Measurements from ENCODE around the gene AGPS.
A peak's percentile ranks its signal among the peaks of the same experiment; 100 is the strongest.
"Not testable (repeated sequence)": the region's sequence is repeated elsewhere in the genome, so short reads cannot be mapped to it uniquely, and the experiment has no call there.

The AGPS gene

DNA sequence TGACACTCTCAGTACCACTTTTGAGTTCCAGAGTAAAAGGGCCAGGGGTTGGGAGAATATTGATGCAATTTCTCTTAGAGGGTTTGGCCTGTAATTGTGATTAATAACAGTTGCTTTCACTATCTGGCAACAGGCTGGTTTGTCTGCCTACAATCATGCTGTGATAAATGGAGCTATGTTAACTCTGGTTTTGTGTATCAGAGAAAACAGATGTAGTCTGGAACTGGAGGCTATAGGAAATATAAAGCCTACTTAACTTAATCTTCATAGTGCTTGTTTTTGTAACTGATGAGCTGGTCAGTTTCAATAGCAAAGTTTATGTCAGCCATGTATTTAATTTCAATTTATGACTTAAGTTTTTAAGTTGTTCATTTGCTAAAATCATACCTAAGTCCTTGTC is 138.0 kb downstream of the AGPS start:
- no peak for DNase-seq (ENCODE audit: low read depth)

DNA sequence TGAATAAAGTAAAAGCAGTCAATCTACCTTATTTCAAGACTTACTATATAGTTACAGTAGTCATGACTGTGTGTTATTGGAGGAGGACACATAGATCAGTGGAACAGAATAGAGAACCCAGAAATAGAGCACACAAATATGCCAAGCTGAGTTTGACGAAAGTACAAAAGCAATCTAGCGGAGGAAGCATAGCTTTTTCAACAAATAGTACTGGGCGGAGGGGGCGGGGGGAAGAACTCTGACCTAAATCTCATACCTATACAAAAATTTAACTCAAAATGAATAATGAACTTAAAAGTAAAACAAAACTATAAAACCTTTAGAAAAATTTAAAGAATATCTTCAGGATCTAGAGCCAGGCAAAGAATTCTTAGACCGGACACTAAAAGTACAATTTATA is 139.1 kb downstream of the AGPS start:
- DNase-seq (ENCODE audit: low read depth), result no peak

DNA sequence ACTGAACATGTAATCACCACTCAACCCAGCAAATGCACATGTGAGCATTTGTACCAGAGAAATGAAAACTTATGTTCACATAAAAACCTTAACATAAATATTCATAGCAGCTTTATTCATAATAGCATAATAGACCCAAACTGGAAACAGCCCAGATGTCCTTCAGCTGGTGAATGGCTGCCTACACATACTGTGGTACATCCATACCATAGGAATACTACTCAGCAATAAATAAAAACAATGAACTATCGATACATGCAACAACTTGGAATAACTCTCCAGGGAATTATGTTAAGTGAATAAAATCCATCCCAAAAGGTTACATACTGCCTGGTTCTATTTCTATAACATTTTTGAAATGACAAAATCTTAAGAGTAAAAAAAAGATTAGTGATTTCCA is 140.0 kb downstream of the AGPS start:
- no peak for DNase-seq (ENCODE audit: low read depth)

DNA sequence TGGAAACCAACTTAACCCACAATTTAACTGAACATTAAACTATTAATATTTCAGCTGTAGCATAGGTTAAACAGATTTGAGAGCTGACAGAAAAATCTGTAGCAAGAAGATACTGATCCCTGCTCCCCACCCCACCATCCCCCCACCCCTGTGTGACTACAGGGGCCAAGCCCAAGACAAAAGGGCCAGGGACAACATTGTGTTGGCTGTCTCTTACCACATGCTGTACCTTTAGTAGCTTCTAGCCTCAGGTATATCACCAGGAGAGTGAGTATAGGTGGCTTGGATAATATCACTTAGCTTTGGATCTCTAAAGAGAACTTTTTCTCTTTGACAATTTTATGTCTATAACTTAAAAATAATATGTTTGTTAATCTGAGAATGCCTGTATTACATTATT is 140.7 kb downstream of the AGPS start:
- DNase-seq (ENCODE audit: low read depth), result no peak

DNA sequence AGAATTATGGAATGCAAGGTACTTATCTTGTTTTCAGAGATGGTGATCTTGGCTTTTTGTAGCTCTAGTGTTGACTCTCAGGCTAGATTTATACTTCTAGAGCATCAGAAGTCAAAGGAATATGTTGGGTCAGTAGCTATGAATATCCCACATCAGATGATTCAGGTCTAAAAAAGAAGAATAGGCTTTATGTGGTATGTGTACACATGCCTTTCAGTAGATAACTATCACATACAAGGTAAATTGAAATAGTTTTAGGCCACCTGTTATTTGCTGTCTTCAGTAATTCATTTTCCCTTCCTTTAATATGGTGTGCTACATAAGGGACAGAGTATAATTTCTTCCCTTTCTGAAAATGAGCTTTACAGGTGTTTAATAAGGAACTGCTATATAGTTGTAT is 142.4 kb downstream of the AGPS start:
- DNase-seq (ENCODE audit: low read depth), result no peak

DNA sequence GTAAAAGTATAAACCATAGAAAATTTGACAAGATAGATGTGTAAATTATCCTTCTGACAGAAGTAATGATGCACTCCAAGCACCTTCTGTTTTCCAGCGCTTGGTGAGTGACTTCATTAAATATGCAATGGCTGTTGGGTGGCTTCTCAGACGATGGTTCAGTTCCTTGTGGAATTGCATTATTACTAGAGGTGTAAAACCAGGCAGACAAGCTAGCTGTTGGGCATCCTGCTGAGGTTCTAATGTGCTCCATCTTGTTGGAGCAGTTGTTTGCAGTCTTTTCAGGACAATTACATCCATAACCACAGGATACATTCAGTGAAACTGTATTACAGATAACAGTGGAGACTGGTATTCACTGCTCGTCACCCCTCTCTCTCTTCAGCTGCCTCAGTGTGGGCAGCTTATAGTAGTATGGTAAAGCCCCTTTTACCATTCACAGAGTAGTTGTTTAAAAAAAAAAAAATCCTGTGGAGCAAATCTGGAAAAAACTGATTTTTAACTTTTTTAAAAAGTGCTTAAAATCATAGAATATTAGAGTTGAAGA is 143.5 kb downstream of the AGPS start:
- no peak for DNase-seq (ENCODE audit: low read depth)

DNA sequence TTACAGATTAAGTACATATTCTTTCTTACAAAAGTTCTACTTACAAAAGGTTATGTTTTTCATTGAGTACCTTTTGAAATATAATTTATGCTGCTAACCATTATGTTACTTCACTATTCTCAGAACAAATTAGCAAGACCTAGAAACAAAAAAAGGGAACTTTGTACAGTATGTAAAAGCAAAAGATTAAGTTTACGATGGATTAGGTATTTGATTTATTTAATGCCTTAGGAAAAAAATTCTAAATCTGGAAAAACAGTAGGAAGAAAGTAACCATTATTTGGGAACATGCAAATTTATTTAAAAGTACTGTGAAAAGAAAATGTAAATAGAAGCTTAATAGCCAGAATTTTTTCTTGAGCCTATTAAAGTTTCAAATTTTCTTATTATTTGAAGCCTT is 144.6 kb downstream of the AGPS start:
- no peak for DNase-seq (ENCODE audit: low read depth)

DNA sequence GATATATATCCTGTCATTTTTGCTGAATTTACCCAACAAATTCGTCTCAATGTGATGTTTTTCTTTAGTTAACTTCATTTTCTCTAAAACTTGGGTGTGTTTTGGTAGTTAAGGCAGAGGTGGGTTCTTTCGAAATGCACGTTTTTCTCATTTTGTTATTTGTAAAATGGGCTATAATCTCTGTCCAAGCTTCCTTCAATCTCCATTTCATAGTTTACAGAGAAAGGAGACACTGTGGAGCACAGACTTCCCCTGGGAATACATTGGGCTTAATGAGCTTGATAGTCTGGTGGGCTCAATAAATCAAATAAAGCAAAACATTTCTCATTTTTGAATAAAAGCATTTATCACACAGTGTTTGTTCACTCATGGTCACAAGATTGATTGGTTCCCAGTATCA is 145.1 kb downstream of the AGPS start:
- DNase-seq (ENCODE audit: low read depth), result no peak

DNA sequence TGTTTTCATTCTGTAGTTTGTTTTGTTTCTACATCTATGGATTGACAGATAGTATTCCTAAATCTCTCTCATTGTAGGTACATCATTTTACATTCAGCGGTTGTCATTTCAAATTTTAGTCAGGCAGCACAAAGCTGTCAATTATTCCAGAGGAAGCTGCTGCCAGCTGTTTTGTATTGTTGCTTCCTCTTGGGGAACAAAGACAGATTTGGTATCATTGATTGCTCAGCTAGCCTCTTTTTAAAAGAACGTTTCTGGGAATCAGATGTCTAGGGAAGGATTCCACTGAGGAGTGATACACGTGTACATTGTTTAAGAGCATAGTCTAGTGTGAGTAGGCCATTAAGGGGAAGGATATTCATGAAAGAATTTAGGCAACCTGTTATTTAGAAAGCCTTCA is 145.8 kb downstream of the AGPS start:
- no peak for DNase-seq (ENCODE audit: low read depth)

DNA sequence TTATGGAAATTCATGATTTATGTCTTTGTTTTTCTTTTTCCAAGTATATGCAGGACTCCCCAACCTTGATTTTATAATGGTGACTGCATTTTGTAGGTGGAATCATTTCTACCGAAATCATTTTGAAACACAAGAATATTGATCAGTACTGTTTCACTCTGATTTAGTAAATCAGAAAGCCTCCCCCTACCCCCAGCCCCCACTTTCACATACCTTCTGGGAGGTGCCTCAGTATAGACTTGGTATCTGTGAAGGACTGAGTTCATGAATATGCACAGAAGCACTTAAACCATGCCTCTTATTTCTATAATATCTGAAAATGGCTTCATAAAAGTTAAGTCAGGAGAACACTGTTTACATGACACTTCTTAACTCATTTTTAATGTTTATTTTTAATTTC is 147.7 kb downstream of the AGPS start:
- no peak for DNase-seq (ENCODE audit: low read depth)

DNA sequence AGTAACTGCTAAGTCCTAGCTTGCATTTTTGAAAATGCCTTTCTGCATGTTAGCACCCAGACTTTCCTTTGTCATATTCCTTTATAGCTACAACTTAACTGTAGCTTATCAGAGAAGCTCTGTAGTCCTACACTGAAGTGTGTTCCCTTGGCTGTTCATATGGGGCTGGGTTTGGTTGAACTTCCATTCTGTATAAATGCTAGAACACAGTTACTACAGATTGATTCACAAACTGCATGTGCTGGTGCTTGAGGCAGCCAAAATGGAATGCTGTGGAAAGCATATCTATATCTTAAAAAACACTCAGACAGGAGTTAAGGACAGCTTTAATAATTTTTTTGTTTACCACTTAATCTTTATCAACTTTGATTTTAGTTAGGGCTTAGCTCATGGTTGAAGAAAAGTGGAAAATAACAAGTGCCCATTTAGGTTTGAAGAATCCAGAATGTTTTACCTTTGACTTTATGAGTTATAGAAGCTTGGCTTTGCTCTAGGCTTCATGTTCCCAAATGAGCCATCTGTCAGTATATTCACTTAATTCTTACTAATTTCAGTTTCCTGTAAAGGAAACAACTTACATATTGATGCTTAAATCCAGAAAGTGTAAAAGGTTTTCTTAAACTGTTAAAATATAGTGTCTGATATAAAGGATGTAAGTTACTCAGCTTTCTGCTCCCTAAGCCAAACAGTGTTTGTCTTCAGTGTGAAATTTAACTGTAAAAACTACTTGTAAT is 148.9 kb downstream of the AGPS start:
- DNase-seq (ENCODE audit: low read depth), result no peak

DNA sequence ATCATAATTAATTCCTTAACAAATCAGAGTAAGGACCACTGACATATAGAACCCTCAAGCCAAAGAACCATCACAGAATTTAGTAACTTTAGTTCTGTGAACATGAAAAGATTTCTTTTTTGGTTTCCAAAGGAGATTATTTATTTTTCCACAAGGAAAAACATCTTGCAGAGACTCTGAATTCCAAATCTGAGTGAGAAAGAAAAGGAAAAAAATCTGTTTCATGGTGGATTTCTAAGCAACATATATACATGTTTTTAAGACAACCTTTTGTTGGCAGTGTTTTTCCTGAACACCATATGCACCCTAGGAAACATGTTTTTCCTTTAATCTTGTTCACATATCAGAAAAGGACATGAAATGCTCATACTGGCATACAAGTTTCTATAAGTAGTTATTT is 149.8 kb downstream of the AGPS start:
- DNase-seq (ENCODE audit: low read depth), result no peak

DNA sequence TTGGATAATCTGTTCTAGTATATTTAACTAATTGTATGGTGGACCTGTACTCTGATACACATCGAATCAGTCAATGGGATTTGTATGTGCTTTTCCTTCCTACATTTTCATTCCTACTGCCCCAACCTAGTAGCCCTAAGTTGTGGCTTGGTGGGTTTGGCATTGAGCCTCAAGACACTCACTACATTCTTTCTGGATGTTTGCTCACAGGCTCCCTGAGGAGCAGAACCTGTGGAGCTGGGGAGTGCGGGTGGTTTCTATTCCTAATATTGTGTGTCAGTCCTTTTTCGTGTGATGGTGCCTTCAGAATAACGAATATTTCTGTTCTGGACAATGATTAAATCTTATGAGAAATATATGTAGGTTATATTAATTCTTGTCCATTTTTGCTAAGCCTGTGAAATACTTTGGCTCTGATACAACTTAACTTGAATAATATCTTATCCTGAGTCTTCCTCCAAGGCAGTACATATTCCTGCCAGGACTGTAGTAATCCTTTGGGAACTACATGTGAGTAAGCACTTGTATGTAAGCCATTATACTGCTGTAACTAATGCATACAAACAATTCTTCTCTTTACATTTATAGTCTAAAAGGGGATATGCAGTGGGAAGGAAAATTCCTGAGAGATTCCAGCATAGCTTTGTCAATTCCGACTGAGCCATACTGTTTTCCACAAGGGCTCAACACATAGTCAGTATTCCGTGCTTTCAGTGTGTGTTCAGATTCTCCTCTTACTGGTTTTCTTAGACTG is 150.6 kb downstream of the AGPS start:
- peak; percentile 24 for DNase-seq (ENCODE audit: low read depth)

DNA sequence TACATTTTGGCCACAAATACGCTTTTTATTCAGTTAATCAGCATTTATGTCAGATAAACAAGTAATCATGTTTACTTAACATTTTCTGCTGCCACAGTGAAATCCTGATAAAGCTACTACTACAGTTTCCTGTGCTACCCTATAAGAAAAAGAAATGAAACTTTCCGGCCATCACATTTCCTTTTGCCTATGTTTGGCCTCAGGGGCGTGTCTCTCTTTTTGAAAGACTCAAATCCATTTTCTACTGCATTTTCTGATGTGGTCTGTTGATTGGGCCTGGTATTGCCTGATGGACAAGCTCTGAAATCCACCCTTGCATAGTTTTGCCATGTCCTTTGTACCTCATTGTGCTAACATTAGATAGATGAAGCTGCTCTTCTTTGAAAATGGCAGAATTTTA is 152.6 kb downstream of the AGPS start:
- DNase-seq (ENCODE audit: low read depth), result no peak

DNA sequence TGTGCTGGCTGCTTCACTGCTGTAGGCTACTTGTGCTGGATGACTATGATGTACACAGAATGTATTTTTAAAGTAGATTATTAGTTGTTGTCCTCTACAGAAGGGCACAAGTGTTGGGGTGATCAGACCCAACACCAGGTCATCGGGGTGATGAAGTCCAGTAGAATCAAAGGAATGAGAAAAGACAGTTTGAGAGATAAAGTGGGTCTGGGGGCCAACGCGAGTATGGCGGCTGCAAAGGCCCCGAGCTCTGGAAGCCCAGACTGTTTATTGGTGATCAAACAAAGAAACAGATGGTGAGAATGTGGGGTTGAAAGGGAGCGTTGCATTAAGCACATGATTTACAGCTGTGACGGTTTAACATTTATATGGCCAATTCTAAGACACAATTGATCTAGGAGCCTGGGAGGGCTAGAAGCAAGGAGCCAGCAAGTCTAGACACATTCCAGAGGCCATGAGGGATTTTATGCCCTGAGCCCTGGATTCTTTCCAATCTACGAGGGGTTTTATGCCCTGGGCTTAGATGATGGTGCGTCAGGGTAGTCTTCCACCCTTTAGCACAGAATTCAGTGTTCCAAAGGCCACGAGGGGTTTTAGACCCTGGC is 153.5 kb downstream of the AGPS start:
- DNase-seq (ENCODE audit: low read depth), result no peak

DNA sequence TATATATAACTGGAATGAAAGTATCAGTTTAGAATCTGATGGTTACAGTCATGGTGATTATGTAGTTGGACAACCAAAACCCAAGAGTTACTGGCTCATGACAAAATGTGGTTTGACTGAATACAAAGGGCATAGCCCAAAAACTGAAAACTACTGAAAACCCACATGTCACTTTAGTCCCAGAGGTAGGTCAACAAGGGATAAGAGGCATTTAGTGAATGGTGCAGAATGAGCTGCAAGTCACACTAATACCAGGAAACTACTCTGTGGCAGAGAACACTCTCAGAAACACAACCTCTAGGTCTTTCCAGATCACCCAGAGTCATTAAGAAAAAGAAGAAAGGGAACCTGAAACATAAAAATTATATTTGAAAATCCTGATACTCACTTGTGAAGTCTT is 154.5 kb downstream of the AGPS start:
- no peak for DNase-seq (ENCODE audit: low read depth)

DNA sequence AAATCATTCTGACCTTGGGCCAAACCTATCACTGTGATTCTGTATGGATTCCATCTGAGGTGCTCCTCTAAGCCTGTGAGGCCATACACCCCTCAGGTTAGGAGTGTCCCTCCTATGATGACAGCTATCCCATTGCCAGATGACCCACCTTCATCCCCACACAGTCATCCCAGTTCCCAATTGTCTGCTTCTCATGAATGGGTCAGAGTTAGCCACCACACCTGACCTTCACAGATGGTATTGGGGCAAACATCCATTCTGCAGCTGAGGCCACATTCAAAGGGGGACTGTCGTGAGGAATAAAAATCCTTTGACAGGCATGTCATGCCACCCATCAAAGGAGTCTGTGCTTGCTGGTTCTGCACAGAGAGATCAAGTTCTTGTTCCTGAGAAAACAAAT is 155.2 kb downstream of the AGPS start:
- no peak for DNase-seq (ENCODE audit: low read depth)

DNA sequence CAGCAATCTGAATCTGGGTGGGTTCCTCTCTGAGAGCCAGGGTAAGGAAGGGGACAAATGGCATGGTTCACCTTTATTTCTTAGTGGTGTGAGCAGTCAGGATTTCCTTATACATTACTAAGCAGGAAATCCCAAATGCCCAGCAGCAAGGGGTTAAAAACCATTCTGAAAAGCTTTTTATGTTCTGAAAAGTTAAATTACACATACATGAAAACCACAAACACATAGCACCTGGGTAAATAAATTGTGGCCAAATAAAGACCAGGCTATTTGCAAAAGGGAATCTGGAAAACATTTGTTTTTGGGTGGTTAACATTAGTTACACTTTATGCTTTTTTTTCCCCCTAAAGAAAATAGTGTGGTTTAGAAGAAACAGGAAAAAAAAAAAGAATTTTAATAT is 156.1 kb downstream of the AGPS start:
- DNase-seq (ENCODE audit: low read depth), result no peak

DNA sequence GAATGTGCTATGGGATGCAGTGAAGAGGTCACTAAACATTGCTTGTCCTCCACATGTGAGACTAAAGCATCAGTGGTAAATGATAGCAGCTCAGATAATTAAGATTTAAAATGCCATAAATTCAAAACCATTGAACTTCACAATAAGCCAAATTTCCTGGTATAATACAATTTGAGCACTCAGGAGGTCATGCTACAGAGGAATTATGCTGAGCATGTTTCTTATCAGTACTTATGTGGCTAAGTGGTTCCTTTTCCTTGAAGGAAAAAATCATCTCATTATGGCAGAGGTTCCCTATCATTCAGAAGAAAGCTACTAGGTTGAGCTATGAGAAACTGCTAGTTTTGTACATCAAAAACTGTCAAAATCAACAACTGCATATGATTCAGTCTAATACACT is 156.6 kb downstream of the AGPS start:
- no peak for DNase-seq (ENCODE audit: low read depth)

DNA sequence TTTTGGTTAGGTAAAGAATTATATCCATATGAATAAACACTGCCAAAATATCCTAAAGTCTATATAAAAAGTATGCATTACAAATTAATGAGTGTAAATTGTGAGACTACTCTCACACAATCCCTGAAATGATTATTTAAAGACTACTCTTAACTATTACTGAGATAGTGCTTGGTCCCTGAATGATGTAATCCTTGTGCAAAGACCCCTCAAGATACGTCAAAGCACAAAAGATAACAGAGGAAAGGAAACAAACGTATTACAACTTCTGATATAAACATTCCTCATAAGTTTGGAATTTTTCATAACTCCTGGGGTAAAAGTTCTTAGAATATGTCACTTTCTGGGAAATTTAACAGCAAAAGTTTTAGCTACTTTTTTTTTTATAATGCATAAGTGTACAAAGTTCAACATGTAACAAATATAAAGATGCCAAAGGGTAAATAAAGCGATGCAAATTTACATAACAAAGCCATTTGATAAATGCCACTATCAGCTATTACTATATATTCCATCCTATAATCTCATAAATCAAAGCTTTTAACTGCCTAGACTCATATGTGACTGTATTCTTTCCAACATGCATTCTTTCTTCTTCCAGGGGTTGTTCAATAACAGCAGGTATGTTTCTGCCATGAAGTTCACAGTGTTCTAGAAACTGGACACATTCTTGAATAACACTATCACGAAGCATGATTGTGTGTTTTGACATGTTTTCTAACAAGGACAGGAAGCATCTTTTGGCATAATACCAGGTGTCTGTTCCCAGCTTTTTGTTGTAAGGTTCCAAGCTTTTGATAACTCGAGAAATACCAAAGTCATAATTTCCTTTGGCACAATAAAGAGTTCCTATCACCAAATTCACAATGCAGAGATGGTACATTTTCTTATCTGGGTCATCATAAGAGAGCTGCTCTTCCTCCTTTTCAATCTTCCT is 158.0 kb downstream of the AGPS start:
- no peak for DNase-seq (ENCODE audit: low read depth)

DNA sequence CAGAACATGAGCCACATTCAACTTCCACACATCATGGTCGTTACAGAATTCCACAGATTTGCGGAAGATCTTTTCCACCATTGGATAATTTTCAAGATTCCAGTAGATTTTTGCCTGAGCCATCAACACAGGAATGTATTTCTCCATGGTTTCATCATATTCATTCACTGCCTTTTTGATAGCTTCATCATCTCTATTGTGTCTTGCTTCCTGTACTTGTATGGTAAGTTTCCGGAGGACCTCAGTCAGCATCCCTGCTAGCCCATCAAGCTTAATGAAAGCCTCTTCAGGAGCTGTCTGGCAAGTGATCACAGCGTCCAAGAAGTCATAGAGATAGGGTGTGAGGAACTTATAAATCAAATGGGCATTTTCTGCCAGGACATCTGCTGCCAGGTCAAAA is 158.8 kb downstream of the AGPS start:
- DNase-seq (ENCODE audit: low read depth), result not testable (repeated sequence)

DNA sequence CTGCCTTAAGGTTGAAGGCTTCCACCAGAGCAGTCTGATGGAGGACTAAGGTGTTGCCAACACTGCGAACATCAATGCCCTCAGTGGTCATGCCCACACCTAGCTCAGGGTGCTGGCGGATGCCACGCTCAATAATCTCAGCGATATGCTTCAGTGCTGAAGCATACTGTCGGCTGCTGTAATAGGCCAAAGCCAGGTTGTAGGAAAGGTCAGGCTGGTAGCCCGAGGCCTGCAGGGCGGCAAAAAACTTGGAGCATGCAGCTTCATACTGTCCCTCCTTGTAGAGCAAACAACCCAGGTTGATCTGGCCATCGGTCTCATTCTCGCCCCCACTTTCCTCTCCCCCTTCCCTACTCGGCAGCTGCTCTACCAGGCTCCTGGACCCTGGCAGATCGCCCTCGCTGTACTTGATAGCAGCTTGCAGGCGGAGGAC is 159.4 kb downstream of the AGPS start:
- DNase-seq (ENCODE audit: low read depth), result no peak
